ENCODE data around the gene KCNQ5.

KCNQ5 gene

GRCh38 chr6:72930556-72931132, 308.8 kb downstream of the KCNQ5 start:
- DNase-seq = no peak

DNA sequence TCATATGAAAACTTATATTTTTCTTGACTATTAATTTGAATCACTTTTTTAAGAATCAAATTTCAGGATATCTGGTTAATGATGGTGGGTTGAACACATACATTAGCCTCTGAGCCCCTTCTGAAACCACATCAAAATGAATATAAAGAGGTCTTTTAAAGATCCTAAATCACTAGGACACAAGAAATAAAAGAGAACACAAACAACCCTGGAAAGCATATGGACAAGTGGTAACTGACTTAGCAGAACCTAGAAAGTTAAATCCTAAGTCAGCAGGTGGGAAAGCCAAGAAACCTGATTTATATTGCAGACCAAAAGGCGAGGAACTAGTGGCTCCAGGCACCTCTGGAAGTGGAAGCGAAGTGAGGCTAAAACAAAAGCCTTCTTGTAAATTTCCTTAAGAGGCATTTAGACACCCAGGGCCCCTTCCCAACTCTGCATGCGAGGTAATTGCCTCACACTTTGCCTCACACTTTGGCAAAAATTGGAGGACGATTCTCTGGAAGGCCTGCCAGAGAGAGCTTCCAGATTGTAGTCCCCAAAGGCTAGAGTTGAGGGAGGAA, 309.5 kb downstream of the KCNQ5 start:
- DNase-seq = no peak

DNA sequence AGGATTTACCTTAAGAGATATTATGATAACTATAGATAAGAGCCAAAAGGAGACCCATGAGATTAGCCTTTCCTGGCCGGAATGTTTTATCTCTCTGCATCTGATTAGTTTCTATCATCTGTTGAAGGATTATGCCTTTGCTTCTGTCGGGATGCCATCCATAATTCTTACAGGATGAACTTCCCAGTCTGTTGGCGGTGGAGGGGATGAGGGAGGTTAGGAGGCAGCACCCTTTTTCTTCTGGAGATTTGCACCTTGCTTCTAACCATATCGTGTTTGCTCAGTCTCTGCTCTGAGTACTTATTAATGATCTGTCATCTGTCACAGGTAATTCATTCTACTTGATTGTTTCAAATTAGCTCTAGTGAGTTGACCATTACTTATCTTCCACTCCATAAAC, 311.4 kb downstream of the KCNQ5 start:
- no peak for DNase-seq

DNA sequence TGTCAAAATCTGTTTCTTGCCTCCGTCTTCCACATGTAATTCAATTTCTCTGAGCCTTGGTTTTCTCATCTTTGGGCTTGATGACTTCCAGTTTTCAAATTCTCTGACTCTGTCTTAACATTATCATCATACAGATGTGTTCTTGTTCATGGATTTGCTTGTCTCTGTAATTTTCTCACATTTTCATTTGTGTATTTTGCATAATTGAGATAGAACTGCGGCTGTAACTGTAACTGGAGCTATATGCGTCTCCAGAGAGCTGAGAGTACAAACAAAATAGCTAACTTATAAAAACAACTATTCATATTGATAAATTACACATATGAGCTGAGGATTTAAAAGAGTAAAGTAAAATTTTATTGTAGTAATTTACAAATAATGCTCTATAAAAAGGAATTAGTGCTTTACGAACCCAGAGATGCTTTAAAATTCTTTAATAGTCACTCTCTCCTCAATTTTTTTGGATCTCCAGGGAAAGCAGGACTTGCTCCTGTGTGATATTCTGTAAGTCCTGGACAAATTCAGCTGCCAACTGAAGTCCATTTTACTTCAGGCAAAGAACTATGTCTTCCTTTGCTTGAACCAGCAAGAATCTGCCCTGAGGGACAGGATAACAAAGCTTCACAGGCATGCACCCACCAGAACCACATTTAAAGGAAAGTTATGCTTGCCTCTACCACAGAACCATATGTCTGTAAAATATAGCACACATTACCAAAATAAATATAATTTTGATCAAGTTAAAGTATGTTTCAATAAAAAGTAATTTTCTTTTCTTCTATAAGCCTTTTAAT, 315.1 kb downstream of the KCNQ5 start:
- DNase-seq = no peak

- no peak for DNase-seq
Measured at GRCh38 chr6:72938104-72938503, 316.2 kb downstream of the KCNQ5 start.

- no peak for DNase-seq
Measured at GRCh38 chr6:72939004-72939403, 317.1 kb downstream of the KCNQ5 start.

- no peak for DNase-seq
Measured at GRCh38 chr6:72940265-72940664, 318.4 kb downstream of the KCNQ5 start.

- no peak for DNase-seq
Measured at GRCh38 chr6:72941263-72941662, 319.4 kb downstream of the KCNQ5 start.

GRCh38 chr6:72941751-72942150, 319.9 kb downstream of the KCNQ5 start:
- no peak for DNase-seq

GRCh38 chr6:72943699-72944098, 321.8 kb downstream of the KCNQ5 start:
- DNase-seq = no peak

DNA sequence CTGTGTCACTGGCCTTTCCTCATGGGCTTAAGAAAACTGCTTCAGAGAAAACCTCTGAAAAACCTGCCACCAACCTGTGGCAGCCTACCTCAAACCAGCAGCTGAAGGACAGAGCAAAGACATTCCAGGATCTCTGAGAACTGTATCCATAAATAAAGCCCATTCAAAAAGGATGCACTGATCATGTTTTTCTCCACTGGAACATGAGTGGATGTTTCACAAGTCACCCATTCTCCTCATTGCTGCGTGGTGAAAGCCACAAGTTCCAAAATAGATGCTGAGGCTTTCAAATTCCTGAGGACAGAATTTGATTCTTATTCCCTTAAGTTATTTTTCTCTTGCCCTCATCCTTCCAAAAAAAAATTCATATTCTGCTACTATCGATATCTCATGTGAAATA, 322.8 kb downstream of the KCNQ5 start:
- DNase-seq = no peak

GRCh38 chr6:72946774-72947173, 324.9 kb downstream of the KCNQ5 start:
- DNase-seq = no peak

DNA sequence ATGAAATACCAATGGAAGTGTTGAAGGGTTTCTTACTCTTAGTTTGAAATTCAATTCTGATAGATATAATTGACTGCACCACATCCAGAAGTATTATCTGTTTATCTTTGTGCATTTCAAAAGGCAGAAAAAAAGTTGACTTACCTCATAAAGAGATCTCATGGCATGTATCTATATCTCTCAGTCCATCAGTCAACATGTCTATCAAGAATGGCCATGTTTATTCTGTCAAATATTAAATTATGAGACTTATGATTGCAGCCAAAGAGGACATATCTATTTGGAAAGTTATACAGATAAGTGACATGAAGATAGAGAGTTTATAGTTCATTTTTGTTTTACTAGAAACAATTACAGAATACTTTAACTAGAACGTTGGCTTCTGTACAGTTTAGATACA, 325.7 kb downstream of the KCNQ5 start:
- no peak for DNase-seq

DNA sequence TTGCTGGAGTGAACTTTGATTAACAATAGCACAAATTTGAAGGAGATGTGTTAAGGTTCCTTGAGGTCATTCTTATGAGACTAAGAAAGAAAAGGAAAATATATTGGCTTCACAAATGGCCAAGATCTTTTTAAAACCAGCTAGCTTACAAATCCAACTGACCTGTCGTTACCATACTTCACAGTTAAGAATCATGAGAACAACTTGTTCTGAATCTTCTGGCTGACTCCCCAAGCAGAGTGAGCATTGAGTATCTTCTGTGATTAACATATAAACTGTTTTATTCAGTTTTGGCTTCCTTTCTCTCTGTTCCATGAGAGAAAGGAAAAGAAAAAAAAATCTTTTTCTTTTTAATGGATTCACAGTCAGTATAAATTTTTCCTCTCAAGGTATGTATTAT, 326.3 kb downstream of the KCNQ5 start:
- no peak for DNase-seq

GRCh38 chr6:72950114-72950860, 328.4 kb downstream of the KCNQ5 start:
- no peak for DNase-seq

DNA sequence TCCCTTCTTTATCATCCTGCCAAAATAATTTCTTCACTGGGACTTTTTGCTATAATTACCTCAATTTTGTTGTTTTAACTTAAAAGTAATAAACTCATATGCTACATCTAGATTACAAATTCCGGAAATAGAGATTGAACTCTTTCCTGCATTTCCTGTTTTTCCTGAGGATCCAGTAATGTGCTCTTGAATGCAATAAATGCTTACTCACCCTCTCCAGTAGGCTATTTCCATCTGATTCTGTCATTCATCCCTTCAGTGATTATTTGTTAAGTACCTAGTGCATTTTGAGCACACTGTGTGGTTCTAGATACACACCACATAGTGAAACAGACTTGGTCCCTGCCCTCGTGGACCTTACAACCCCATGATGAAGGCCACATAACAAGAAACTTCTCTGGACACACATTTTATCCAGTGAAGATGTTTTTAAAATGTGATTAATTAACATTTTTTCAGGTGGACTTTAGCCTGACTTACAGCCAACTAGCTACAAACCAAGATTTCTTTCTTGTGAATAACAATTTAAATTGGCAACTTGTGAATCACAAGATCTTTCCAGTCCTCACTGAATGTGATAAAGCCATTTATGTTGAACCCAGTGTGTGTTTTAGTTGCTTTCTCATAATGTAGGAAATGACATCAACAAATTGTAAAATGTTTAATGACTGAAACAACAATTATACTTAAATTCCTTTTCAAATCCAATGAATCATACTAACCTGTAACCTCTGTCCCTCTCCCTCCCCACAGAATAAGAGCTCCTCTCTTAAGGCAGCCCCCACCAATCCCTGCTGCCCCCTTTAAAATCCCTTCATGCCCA, 331.2 kb downstream of the KCNQ5 start:
- DNase-seq = no peak

DNA sequence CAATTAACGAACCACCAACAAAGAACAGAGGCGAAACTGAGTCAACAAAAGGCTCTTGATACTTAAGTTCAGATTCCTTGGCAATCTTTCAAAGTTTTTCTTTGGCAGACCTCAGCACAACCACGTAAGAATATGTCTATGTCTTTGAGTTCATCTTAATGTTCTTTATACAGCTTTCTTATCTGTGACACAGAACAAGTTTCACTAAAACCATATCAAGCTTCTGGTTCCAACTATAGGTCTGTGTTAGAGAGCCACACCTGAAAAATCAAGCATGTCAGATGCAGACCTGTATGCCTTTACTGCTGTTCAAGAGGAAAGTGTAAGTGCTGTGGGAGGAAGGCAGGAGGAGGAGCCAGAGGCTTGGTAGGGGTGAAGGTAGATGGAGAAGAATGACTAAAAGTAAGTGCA, 332.1 kb downstream of the KCNQ5 start:
- no peak for DNase-seq

GRCh38 chr6:72954716-72955115, 332.9 kb downstream of the KCNQ5 start:
- DNase-seq = no peak

- DNase-seq = no peak
Measured at GRCh38 chr6:72955666-72956065, 333.8 kb downstream of the KCNQ5 start.

- no peak for DNase-seq
Measured at GRCh38 chr6:72956272-72956671, 334.4 kb downstream of the KCNQ5 start.

DNA sequence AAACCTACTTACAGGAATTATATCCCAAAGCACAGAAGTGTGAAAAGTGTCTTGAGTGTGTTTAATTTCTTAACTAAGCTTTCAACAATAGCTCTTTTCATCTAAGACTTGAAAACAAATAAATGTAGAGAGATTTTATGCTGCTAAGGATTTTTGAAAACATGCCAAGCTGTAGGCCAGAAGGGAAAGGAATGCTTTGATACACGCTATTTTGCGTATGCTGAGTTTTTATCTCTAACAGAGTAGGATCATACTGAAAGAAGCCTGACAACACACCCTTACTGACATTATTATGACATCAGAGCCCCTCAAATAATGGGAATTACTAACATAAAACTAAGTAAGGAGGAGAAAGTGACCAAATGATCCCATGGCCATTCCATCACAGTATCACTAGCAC, 338.0 kb downstream of the KCNQ5 start:
- DNase-seq = no peak

- no peak for DNase-seq
Measured at GRCh38 chr6:72963946-72964345, 342.1 kb downstream of the KCNQ5 start.
